ENCODE results near the gene HSPA9. TPM values are rescaled to one million over a fixed set of nuclear protein-coding genes. Genes with fewer than 3 reads are reported as not detected.

HSPA9 gene
- polyA plus RNA-seq, 2 of the 4 experiments (the other 2 are of a cell fraction): 417 to 615 TPM

GRCh38 chr5:138553437-138554095 lies 21.6 kb downstream of the HSPA9 start:
- CTCF ChIA-PET: interaction anchor here (2.1 kb wide), 1 partner anchor 12 kb away, joined by 7 read pairs; no protein-coding TSS in a partner anchor
- no peaks in the 10 kb centered on the region for H3K9me3 ChIP-seq
- FAIRE-seq (no peak), ATAC-seq (peak in 1 of 2 experiments; percentile 6; a peak in 1 of 6 replicates), DNase-seq (ENCODE audit: low read depth in 1 of 2, low spot score in 1 of 2) (no peak)
- no peak overlapping the region for H3K27ac ChIP-seq
- 86% methylated on average over 5 of the region's 5 CpGs for WGBS (ENCODE audit: missing lambda C conversion rate)
- no peak overlapping the region for H3K4me3 ChIP-seq
- no peaks in the 10 kb centered on the region for H3K4me1 ChIP-seq
- H3K4me2 ChIP-seq: no peak overlapping the region
- POLR2A ChIA-PET: interaction anchor here (0.6 to 3.4 kb wide), 4 partner anchors 8 to 16 kb away, joined by 3 to 18 read pairs (median 5); partner anchors contain the start of gene ETF1
- peak; percentile 16; the same call in 1 of the 2 replicates for TF ChIP-seq HOXA7 (CRISPR knock-in tag; IDR thresholded peaks at IDR 0.05)
- peak; percentile 51; the same call in 1 of the 2 replicates for TF ChIP-seq FOSB (CRISPR knock-in tag; IDR thresholded peaks at IDR 0.05)
- TF ChIP-seq TP53 (CRISPR knock-in tag; IDR thresholded peaks at IDR 0.05): no peak
- TF ChIP-seq NPAS2 (CRISPR knock-in tag; IDR thresholded peaks at IDR 0.05; ENCODE audit: borderline replicate concordance): no peak
- no peak for TF ChIP-seq RAD21 (conservative IDR thresholded peaks at IDR 0.05 in 1 of 2, IDR thresholded peaks at IDR 0.05 in 1 of 2)
- TF ChIP-seq JUN (IDR thresholded peaks at IDR 0.05): 0 out of 5 replicates have a peak, but pooled peaks of 1 of the 2 experiments have one; percentile 40

DNA sequence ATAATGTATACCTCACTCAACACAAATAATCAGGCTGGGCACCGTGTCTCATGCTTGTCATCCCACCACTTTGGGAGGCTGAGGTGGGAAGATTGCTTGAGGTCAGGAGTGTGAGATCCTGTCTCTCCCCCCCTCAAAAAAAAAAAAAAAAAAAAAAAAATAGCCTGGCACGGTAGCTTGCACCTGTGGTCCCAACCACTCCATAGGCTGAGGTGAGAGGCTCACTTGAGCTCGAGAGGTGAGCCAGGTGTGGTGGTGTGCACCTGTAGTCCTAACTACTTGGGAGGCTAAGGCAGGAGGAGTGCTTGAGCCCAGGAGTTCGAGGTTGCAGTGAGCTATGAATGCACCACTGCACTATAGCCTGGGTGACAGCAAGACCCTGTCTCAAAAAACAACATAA lies 22.5 kb downstream of the HSPA9 start:
- ChIA-PET POLR2A (interaction anchor here (0.6 to 3.4 kb wide), 4 partner anchors 9 to 59 kb away, joined by 4 to 18 read pairs (median 5); partner anchors contain the start of gene ETF1), CTCF (interaction anchor here (0.6 to 2.1 kb wide), 4 partner anchors 10 to 77 kb away, joined by 3 to 7 read pairs (median 4); partner anchors contain the start of gene ETF1)
- no peak for FAIRE-seq
- no peak for ATAC-seq
- WGBS (ENCODE audit: missing lambda C conversion rate): 93% methylated on average over 4 of the region's 4 CpGs
- Histone ChIP-seq H3K4me2 (no peak overlapping the region), H3K9me3 (no peaks in the 10 kb centered on the region), H3K4me3 (no peak overlapping the region), H3K4me1 (no peaks in the 10 kb centered on the region), H3K27ac (no peak overlapping the region)
- TF ChIP-seq ZFP36 (IDR thresholded peaks at IDR 0.05; ENCODE audit: borderline replicate concordance, partially characterized antibody): no peak
- TF ChIP-seq, protein P1, sequence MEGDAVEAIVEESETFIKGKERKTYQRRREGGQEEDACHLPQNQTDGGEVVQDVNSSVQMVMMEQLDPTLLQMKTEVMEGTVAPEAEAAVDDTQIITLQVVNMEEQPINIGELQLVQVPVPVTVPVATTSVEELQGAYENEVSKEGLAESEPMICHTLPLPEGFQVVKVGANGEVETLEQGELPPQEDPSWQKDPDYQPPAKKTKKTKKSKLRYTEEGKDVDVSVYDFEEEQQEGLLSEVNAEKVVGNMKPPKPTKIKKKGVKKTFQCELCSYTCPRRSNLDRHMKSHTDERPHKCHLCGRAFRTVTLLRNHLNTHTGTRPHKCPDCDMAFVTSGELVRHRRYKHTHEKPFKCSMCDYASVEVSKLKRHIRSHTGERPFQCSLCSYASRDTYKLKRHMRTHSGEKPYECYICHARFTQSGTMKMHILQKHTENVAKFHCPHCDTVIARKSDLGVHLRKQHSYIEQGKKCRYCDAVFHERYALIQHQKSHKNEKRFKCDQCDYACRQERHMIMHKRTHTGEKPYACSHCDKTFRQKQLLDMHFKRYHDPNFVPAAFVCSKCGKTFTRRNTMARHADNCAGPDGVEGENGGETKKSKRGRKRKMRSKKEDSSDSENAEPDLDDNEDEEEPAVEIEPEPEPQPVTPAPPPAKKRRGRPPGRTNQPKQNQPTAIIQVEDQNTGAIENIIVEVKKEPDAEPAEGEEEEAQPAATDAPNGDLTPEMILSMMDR (IDR thresholded peaks at IDR 0.05): no peak
- no peak for TF ChIP-seq EP300 (IDR thresholded peaks at IDR 0.05)
- TF ChIP-seq, protein P2, sequence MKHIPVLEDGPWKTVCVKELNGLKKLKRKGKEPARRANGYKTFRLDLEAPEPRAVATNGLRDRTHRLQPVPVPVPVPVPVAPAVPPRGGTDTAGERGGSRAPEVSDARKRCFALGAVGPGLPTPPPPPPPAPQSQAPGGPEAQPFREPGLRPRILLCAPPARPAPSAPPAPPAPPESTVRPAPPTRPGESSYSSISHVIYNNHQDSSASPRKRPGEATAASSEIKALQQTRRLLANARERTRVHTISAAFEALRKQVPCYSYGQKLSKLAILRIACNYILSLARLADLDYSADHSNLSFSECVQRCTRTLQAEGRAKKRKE (CRISPR knock-in tag; IDR thresholded peaks at IDR 0.05; ENCODE audit: low read depth): no peak
- no peak for TF ChIP-seq NFE2L2 (conservative IDR thresholded peaks at IDR 0.05; ENCODE audit: low read length)
- no peak for TF ChIP-seq HOXB5 (CRISPR knock-in tag; IDR thresholded peaks at IDR 0.05)
- no peak for TF ChIP-seq PBX3 (IDR thresholded peaks at IDR 0.05)
- no peak for TF ChIP-seq CEBPB (IDR thresholded peaks at IDR 0.05)
- TF ChIP-seq FOSL2 (IDR thresholded peaks at IDR 0.05): no peak
- TF ChIP-seq FOSL2 (CRISPR knock-in tag; IDR thresholded peaks at IDR 0.05): no peak
- TF ChIP-seq NR3C1 (IDR thresholded peaks at IDR 0.05): no peak
- no peak for TF ChIP-seq MAZ (IDR thresholded peaks at IDR 0.05; ENCODE audit: borderline replicate concordance, low read depth, low read length)
- TF ChIP-seq RNF2 (IDR thresholded peaks at IDR 0.05; ENCODE audit: borderline replicate concordance, low read depth): no peak
- TF ChIP-seq SREBF2 (IDR thresholded peaks at IDR 0.05): no peak
- no peak for TF ChIP-seq CHD2 (IDR thresholded peaks at IDR 0.05; ENCODE audit: low read length, partially characterized antibody)
- TF ChIP-seq, protein P3, sequence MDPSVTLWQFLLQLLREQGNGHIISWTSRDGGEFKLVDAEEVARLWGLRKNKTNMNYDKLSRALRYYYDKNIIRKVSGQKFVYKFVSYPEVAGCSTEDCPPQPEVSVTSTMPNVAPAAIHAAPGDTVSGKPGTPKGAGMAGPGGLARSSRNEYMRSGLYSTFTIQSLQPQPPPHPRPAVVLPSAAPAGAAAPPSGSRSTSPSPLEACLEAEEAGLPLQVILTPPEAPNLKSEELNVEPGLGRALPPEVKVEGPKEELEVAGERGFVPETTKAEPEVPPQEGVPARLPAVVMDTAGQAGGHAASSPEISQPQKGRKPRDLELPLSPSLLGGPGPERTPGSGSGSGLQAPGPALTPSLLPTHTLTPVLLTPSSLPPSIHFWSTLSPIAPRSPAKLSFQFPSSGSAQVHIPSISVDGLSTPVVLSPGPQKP (IDR thresholded peaks at IDR 0.05; ENCODE audit: low read depth, low read length): no peak
- TF ChIP-seq ZNF302 (CRISPR knock-in tag; IDR thresholded peaks at IDR 0.05): no peak
- TF ChIP-seq PHF8 (IDR thresholded peaks at IDR 0.05; ENCODE audit: borderline replicate concordance, low read depth): no peak
- no peak for DNase-seq (ENCODE audit: low read depth in 1 of 2, low spot score in 1 of 2)
